HepG2 (cell line): Measurements from ENCODE around the gene PLBD2.

Source experiments
- CENPX ChIP-seq: sonication (generic); formaldehyde crosslinking; IDR thresholded peaks from 2 replicates; pipeline ENCODE4 v1.9.0; 2021; ENCODE audit warnings: mild to moderate bottlenecking, missing genetic modification reagents, moderate library complexity
- GABPA ChIP-seq, 2 experiments: IDR thresholded peaks; 2 replicates each; pipeline ENCODE4 v1.6.1; 2011 to 2016; ENCODE audit warnings: low read depth in 2 of 2, low read length in 1 of 2, missing biosample characterization in 1 of 2, missing genetic modification characterization in 1 of 2
- PCBP2 ChIP-seq: fragments of 200-400 bp; formaldehyde crosslinking; optimal IDR thresholded peaks from 2 replicates; pipeline ENCODE3; 2018; ENCODE audit warnings: low read length, low read depth; ENCODE audit not compliant: poor library complexity, severe bottlenecking
- ZNF530 ChIP-seq: sonication (generic); formaldehyde crosslinking; IDR thresholded peaks from 2 replicates; pipeline ENCODE4 v1.5.0; 2020; ENCODE audit warnings: low read depth, mild to moderate bottlenecking, missing genetic modification reagents

GRCh38 chr12:113397497-113398197 lies 39.3 kb downstream of the PLBD2 start:
- TF ChIP-seq GABPA (IDR thresholded peaks at IDR 0.05; ENCODE audit: low read depth, low read length) (no peak), GABPA (CRISPR knock-in tag; IDR thresholded peaks at IDR 0.05; ENCODE audit: low read depth) (no peak), ZNF530 (CRISPR knock-in tag) (no peak), CENPX (CRISPR knock-in tag) (no peak), PCBP2 (no peak)
